ENCODE data around the gene CYP2B6.
"Not testable (repeated sequence)": the region's sequence is repeated elsewhere in the genome, so short reads cannot be mapped to it uniquely, and the experiment has no call there.

The CYP2B6 gene

GRCh38 chr19:40981591-40981990, 9.5 kb upstream of the CYP2B6 start:
- DNase-seq, result no peak

- no peak for DNase-seq
Observed at GRCh38 chr19:40982594-40983101, 8.4 kb upstream of the CYP2B6 start.

GRCh38 chr19:40989453-40989852, 1.6 kb upstream of the CYP2B6 start:
- no peak for DNase-seq

- DNase-seq, result no peak
Observed at GRCh38 chr19:40995355-40995754, 4.3 kb downstream of the CYP2B6 start.

GRCh38 chr19:40999018-40999417, 7.9 kb downstream of the CYP2B6 start:
- DNase-seq, result not testable (repeated sequence)

GRCh38 chr19:41000310-41000737, 9.2 kb downstream of the CYP2B6 start:
- DNase-seq, result no peak

GRCh38 chr19:41001243-41001971, 10.3 kb downstream of the CYP2B6 start:
- no peak for DNase-seq

- DNase-seq, result not testable (repeated sequence)
Observed at GRCh38 chr19:41003656-41004055, 12.6 kb downstream of the CYP2B6 start.

GRCh38 chr19:41009700-41010235, 18.7 kb downstream of the CYP2B6 start:
- no peak for DNase-seq

- no peak for DNase-seq
Observed at GRCh38 chr19:41013359-41013758, 22.3 kb downstream of the CYP2B6 start.

GRCh38 chr19:41014643-41015042, 23.6 kb downstream of the CYP2B6 start:
- no peak for DNase-seq

GRCh38 chr19:41016488-41017071, 25.5 kb downstream of the CYP2B6 start:
- DNase-seq, result no peak

GRCh38 chr19:41018736-41019290, 27.7 kb downstream of the CYP2B6 start:
- no peak for DNase-seq

- DNase-seq, result no peak
Observed at GRCh38 chr19:41019346-41019745, 28.3 kb downstream of the CYP2B6 start.

GRCh38 chr19:41023193-41023592, 32.1 kb downstream of the CYP2B6 start:
- no peak for DNase-seq

- DNase-seq, result no peak
Observed at GRCh38 chr19:41025411-41025810, 34.3 kb downstream of the CYP2B6 start.

- DNase-seq, result no peak
Observed at GRCh38 chr19:41025871-41026270, 34.8 kb downstream of the CYP2B6 start.

GRCh38 chr19:41027273-41027967, 36.3 kb downstream of the CYP2B6 start:
- DNase-seq, result no peak

GRCh38 chr19:41029524-41030432, 38.7 kb downstream of the CYP2B6 start:
- no peak for DNase-seq

- DNase-seq, result no peak
Observed at GRCh38 chr19:41030651-41031050, 39.6 kb downstream of the CYP2B6 start.

GRCh38 chr19:41031916-41032315, 40.8 kb downstream of the CYP2B6 start:
- no peak for DNase-seq

GRCh38 chr19:41033324-41033723, 42.2 kb downstream of the CYP2B6 start:
- DNase-seq, result not testable (repeated sequence)

Data from stimulated activated CD4-positive, alpha-beta T cell treated with anti-CD3 and anti-CD28 coated beads, Interleukin-12 subunit alpha, Interleukin-12 subunit beta, amount 100 ng/mL, for 4 hours (primary cell).